Activated naive CD4-positive, alpha-beta T cell treated with anti-CD3 and anti-CD28 coated beads, Interleukin-2, amount 50 U/mL, for 24 hours (primary cell): ENCODE measurements around the gene RALGPS2.

Experiments used
- H3K27ac Mint-ChIP-seq: one replicate; pipeline ENCODE4 v1.8.0; 2021; ENCODE audit warnings: mild to moderate bottlenecking, mixed read lengths
- H3K27me3 Mint-ChIP-seq: one replicate; pipeline ENCODE4 v1.8.0; 2021; ENCODE audit warnings: mixed read lengths
- H3K36me3 Mint-ChIP-seq: one replicate; pipeline ENCODE4 v1.8.0; 2021; ENCODE audit warnings: mixed read lengths
- H3K4me1 Mint-ChIP-seq: one replicate; pipeline ENCODE4 v1.8.0; 2021; ENCODE audit warnings: mixed read lengths
- H3K4me3 Mint-ChIP-seq: one replicate; pipeline ENCODE4 v1.8.0; 2021; ENCODE audit warnings: mild to moderate bottlenecking, mixed read lengths
- H3K9me3 Mint-ChIP-seq: one replicate; pipeline ENCODE4 v1.8.0; 2021; ENCODE audit warnings: mixed read lengths

The RALGPS2 gene, protein sequence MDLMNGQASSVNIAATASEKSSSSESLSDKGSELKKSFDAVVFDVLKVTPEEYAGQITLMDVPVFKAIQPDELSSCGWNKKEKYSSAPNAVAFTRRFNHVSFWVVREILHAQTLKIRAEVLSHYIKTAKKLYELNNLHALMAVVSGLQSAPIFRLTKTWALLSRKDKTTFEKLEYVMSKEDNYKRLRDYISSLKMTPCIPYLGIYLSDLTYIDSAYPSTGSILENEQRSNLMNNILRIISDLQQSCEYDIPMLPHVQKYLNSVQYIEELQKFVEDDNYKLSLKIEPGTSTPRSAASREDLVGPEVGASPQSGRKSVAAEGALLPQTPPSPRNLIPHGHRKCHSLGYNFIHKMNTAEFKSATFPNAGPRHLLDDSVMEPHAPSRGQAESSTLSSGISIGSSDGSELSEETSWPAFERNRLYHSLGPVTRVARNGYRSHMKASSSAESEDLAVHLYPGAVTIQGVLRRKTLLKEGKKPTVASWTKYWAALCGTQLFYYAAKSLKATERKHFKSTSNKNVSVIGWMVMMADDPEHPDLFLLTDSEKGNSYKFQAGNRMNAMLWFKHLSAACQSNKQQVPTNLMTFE

DNA sequence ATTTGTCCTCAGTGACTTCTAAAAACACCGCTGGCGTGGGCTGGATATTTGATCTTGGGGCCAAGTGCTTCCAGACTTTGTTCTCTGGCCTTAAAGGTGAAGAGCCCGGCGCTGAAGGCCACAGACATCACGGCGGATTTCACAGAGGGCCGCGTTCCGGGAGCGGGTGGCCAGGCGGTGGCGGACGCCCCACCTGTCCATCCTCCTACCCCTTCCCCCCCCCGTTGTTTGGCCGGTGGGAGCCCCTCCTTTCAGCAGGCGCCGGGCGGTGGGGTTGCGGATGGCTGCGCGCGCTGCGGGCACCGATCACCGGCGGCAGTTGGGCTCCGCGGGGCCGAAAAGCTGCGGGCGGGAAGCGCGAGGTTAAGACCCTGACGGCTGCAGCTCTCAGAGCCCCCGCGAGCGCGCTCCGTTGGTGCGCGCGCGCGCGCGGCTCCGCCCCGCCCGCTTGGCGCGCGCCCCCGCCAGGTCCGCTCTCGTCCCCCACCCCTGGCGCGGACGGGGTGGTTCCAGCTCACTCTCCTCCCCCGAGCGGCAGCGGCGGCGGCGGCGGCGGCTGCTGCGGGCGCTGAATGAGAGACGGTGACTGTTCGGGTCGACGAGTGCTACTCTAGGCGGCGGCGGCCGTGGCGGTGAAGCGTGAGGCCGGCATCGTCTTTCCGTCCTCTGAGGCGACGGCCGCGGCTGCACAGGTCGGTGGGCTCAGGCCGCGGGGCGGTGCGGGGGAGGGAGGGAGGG, at the start of gene RALGPS2:
Gene RALGPS2 (plus strand): TSS at position 517 of the 738 bp plus-strand sequence. CDS start 51,521 bp downstream, outside the sequence.
- no peaks in the 10 kb centered on the region for H3K27me3 Mint-ChIP-seq
- H3K9me3 Mint-ChIP-seq: no peaks in the 10 kb centered on the region
- peak within 1 kb of the TSS; percentile 88 for H3K4me3 Mint-ChIP-seq
- H3K36me3 Mint-ChIP-seq: no peaks in the 10 kb centered on the region
- peak within 1 kb of the TSS; percentile 81 for H3K27ac Mint-ChIP-seq
- H3K4me1 Mint-ChIP-seq: peaks cover 24% of the 10 kb centered on the region

DNA sequence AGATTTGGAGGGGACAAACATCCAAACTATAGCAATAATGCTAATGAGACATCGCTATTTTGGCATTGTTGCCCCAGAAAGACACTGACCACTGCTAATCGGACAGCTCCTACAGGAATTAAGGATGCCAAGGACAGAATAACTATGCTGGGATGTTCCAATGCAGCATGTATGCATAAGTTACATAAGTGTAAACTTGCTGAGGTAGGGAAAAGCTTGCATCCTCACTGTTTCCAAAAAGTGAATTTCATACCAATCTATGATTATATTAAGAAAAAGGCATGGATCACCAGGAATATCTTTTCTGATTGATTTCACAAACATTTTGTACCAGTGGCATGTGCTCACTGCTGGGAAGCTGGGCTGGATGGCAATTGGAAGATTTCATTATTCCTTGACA, 45.8 kb upstream of the RALGPS2 start:
- Mint-ChIP-seq H3K27me3 (no peaks in the 10 kb centered on the region), H3K4me3 (no peak overlapping the region), H3K9me3 (no peaks in the 10 kb centered on the region), H3K27ac (no peak overlapping the region), H3K4me1 (no peaks in the 10 kb centered on the region), H3K36me3 (peaks cover 1% of the 10 kb centered on the region)

DNA sequence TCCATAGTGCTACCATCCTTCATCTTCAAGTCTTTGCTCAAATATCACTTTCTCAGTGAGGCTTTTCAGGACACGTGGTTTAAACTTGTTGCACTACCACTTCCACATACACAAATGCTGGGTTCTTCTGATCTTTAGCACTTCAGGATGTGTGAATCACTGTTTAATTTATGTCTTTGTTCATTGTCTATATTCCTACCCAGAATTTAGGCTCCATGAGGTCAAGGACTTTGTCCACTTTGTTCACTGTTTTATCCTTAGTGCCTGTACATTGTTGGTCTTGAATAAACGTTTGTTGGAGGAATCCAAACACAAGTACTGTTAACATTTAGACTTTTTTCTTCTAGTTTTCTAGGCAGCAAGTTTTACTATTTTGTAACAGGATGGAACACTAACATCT, 42.6 kb upstream of the RALGPS2 start:
- Mint-ChIP-seq H3K4me1 (no peaks in the 10 kb centered on the region), H3K4me3 (no peak overlapping the region), H3K9me3 (no peaks in the 10 kb centered on the region), H3K27ac (no peak overlapping the region), H3K36me3 (no peaks in the 10 kb centered on the region), H3K27me3 (no peaks in the 10 kb centered on the region)

DNA sequence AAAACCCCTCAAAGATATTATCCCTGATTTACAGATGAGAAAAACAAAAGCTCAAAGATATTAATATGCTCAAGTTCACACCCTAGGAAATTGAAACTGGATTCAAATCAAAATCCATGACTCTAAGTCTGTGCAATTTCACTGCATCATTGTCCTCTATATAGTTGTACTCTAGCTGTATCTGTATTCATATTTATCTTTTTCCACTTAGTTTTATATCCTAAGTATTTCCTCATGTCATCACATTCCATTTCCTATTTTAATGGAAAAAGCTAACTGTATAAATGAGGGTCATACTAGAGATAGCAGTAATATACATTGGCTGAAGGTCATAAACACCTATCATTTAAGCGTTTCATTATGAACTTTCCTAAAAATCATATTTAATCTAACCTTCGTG, 42.2 kb upstream of the RALGPS2 start:
- Mint-ChIP-seq H3K4me3 (no peak overlapping the region), H3K36me3 (no peaks in the 10 kb centered on the region), H3K9me3 (no peaks in the 10 kb centered on the region), H3K27ac (no peak overlapping the region), H3K4me1 (no peaks in the 10 kb centered on the region), H3K27me3 (no peaks in the 10 kb centered on the region)

DNA sequence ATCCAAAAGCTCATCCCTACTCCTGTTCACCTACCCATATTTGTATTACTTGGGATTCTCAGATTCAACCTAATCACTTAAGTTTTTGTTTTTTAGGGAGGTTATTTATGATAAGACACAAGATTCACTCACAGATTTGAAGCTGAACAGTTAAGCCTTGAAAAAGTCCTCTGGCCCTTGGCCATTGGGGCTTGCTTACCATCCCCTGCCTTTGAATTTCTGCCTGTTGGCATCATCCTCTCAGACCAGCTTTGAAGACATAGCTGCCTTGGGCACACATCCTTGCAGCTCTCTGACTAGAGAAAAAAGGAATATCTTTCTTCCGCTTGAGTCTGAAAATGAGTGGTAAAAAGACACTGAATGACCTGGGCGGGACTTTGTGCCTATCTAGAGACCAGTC, 41.8 kb upstream of the RALGPS2 start:
- H3K27me3 Mint-ChIP-seq: no peaks in the 10 kb centered on the region
- no peak overlapping the region for H3K27ac Mint-ChIP-seq
- H3K36me3 Mint-ChIP-seq: no peaks in the 10 kb centered on the region
- no peaks in the 10 kb centered on the region for H3K9me3 Mint-ChIP-seq
- no peaks in the 10 kb centered on the region for H3K4me1 Mint-ChIP-seq
- H3K4me3 Mint-ChIP-seq: no peak overlapping the region

DNA sequence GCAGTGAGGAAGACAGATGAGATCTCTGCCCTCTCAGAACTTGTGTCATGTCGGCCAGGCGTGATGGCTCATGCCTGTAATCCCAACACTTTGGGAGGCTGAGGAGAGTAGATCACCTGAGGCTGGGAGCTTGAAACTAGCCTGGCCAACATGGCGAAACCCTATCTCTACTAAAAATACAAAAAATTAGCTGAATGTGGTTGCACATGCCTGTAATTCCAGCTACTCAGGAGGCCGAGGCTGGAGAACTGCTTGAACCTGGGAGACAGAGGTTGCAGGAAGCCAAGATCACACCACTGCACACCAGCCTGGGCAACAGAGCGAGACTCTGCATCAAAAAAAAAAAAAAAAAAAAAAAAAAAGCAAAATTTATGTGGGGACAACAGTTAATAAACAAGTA, 40.9 kb upstream of the RALGPS2 start:
- H3K27ac Mint-ChIP-seq: no peak overlapping the region
- H3K36me3 Mint-ChIP-seq: no peaks in the 10 kb centered on the region
- H3K27me3 Mint-ChIP-seq: no peaks in the 10 kb centered on the region
- H3K9me3 Mint-ChIP-seq: no peaks in the 10 kb centered on the region
- no peak overlapping the region for H3K4me3 Mint-ChIP-seq
- no peaks in the 10 kb centered on the region for H3K4me1 Mint-ChIP-seq

DNA sequence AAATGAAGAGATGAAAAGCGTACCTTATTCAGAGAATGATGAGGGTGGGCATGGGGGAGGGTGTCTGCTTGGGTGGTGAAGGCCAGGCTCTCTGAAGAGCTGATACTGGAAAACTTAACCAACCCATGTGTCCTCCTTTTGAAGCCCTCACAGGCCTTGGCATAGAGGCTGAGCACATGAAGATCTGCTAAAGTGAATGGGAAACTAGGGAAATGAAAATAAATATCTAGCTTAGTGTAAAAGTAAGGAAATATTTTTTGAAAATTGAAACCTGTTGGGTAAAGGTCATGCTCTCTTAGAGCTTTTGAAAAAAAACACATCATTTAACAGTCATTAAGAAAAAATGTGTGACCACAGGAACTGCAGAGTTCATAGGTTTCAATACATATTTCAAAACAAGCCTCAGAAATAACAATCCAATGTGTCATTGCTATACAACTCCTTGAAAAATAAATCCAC, 40.5 kb upstream of the RALGPS2 start:
- H3K4me1 Mint-ChIP-seq: no peaks in the 10 kb centered on the region
- H3K27me3 Mint-ChIP-seq: no peaks in the 10 kb centered on the region
- no peak overlapping the region for H3K27ac Mint-ChIP-seq
- no peaks in the 10 kb centered on the region for H3K36me3 Mint-ChIP-seq
- no peaks in the 10 kb centered on the region for H3K9me3 Mint-ChIP-seq
- no peak overlapping the region for H3K4me3 Mint-ChIP-seq

DNA sequence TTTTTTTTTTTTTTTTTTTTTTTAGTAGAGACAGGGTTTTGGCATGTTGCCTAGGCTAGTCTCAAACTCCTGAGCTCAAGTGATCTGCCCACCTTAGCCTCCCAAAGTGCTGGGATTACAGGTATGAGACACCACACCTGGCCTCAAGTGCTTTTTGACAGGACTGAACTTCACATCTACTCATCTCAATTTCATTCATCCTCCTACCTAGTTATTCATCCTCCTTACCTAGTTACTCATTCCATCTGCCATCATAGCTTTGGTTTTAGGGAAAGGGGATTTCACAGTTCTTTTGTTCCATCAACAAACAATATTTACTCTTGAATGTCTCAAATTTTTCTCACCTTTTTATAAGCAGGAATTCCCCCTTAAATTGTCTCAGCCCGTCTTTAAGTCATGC, 38.6 kb upstream of the RALGPS2 start:
- Mint-ChIP-seq H3K4me3 (no peak overlapping the region), H3K4me1 (no peaks in the 10 kb centered on the region), H3K9me3 (no peaks in the 10 kb centered on the region), H3K27me3 (no peaks in the 10 kb centered on the region), H3K36me3 (no peaks in the 10 kb centered on the region), H3K27ac (no peak overlapping the region)

DNA sequence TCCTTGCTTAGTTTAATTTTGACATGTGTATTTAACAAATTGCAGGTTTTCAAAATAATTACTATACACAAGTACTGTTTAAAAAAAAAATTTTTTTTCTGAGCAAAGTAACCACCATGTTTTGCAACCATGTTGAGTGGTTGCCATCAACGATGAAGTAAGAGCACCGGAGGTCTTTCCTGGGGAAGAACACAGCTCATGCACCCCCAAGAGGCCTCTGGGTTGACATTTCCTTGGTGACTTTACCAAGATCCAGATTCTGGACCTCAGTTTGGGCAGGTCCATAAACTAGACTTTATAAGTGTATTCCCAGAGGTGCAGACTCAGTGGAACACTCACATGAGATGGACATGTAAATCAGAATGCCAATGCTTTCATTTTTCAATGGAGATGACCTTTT, 36.8 kb upstream of the RALGPS2 start:
- Mint-ChIP-seq H3K4me1 (no peaks in the 10 kb centered on the region), H3K27me3 (no peaks in the 10 kb centered on the region), H3K4me3 (no peak overlapping the region), H3K36me3 (no peaks in the 10 kb centered on the region), H3K27ac (no peak overlapping the region), H3K9me3 (no peaks in the 10 kb centered on the region)

DNA sequence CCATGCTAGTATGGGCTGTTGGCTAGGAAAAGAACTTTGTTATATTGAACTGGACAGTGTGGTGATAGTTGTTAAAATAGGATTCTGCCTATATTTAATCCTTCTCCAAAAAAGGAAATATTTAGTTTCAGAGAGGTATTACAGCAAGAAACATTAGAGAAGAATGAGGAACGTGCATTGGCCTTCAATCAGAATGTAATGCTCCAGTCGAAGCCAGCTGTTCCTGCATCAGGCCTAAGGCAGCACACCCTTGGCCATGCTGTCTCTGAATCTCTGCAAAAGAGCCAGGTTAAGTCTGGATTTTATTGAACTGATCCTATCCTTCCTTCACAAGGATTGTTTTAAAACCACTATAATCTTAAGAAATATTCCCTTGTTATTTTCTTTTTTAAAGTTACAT, 35.3 kb upstream of the RALGPS2 start:
- H3K4me1 Mint-ChIP-seq: no peaks in the 10 kb centered on the region
- no peaks in the 10 kb centered on the region for H3K36me3 Mint-ChIP-seq
- no peak overlapping the region for H3K4me3 Mint-ChIP-seq
- H3K27ac Mint-ChIP-seq: no peak overlapping the region
- no peaks in the 10 kb centered on the region for H3K9me3 Mint-ChIP-seq
- no peaks in the 10 kb centered on the region for H3K27me3 Mint-ChIP-seq

DNA sequence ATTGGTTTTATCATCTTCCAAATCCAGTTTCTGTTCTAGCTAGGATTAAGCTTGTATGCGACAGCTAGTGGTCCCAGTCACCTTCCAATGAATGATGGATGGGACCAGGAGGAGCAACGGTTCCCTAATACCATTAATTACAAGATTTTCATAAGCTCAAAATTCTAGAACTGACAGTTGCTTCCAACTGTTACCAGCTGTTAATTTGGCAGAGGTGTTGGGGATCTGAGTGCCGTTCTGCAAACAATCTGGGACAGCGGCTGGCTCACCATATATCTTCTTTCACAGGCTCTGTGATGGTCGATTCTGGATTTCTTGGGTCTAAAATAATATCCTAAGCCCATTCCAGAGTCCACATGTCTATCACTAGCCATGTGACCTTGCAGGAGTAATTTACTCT, 34.5 kb upstream of the RALGPS2 start:
- no peak overlapping the region for H3K4me3 Mint-ChIP-seq
- H3K9me3 Mint-ChIP-seq: no peaks in the 10 kb centered on the region
- H3K27me3 Mint-ChIP-seq: no peaks in the 10 kb centered on the region
- no peak overlapping the region for H3K27ac Mint-ChIP-seq
- H3K4me1 Mint-ChIP-seq: no peaks in the 10 kb centered on the region
- H3K36me3 Mint-ChIP-seq: no peaks in the 10 kb centered on the region

DNA sequence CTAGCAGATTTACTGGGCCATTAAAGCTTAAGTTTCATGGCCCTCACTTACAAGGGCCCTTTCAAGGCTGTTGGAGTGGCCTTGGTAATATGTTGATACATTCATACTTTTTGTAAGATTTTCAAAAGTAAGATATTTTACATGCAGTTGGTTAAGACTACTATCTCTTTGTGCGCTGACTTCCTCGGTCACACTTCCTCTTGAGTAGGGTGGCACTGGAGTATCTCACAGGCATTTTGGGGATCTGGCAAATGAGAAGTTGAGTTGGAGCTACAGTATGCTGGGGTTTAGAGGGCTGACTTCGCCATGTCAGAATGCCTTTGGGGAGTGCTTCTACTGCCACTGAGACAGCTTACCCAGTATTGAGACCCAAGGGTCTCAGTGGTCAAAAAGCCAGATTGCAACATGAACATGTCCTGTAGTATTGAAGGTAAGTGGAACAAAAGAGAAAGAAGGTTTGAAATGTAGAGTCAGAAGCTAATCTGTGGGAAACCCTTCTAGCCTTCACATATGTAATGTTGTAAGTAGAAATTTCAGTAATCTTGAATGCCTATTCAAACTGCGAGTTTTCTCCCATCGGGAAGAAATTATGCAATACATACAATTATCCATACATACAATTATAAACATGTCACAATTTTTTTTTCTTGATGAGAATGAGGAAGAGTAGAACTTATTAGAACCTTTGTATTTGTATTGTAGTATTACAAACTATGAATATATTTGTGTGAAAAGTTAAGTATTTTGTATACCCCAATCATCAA, 32.3 kb upstream of the RALGPS2 start:
- no peaks in the 10 kb centered on the region for H3K27me3 Mint-ChIP-seq
- no peak overlapping the region for H3K4me3 Mint-ChIP-seq
- H3K27ac Mint-ChIP-seq: no peak overlapping the region
- no peaks in the 10 kb centered on the region for H3K9me3 Mint-ChIP-seq
- no peaks in the 10 kb centered on the region for H3K36me3 Mint-ChIP-seq
- H3K4me1 Mint-ChIP-seq: no peaks in the 10 kb centered on the region

DNA sequence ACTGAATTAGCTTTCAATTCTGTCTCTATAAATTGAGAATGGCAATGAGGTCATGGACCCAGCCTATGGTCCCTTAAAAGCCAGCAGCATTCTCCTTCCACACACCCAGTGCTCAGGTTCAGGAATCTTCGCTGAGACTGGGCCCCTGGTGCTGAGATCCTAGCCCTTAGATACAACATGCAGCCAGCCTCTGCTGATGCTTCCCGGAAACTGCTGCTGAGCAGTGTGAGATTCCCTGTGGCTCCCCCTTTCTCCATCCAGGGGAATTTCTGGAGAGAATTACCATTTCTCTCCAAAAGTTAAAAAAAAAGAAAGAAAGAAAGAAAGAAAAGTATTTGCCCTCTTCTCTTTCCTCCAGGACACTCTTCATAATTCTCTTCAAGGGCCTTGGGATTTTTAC, 31.7 kb upstream of the RALGPS2 start:
- Mint-ChIP-seq H3K27me3 (no peaks in the 10 kb centered on the region), H3K9me3 (no peaks in the 10 kb centered on the region), H3K4me1 (no peaks in the 10 kb centered on the region), H3K36me3 (no peaks in the 10 kb centered on the region), H3K4me3 (no peak overlapping the region), H3K27ac (no peak overlapping the region)

DNA sequence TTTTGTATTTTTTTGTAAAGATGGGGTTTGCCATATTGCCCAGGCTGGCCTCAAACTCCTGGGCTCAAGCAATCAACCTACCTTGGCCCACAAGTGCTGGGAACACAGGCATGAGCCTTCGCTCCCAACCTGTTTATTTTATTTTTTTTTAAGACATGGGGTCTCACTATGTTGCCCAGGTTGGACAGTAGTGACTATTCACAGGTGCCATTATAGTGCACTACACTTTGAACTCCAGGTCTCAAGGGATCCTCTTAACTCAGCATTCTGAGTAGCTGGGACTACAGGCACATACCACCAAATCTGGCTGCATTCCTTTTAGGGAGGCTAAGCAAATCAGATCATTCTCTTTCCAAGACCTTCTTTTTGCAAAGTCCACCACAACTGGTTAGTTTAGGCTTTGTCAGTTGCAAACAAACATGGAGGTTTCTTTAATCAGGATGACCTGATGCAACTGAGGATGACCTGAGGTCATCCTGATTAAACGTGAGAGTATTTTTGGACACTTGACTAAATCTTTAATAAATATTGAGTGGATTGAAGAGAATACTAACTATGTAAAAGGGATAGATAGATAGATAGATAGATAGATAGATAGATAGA, 30.0 kb upstream of the RALGPS2 start:
- no peaks in the 10 kb centered on the region for H3K9me3 Mint-ChIP-seq
- H3K27me3 Mint-ChIP-seq: peaks cover under 1% of the 10 kb centered on the region
- H3K36me3 Mint-ChIP-seq: no peaks in the 10 kb centered on the region
- no peaks in the 10 kb centered on the region for H3K4me1 Mint-ChIP-seq
- H3K27ac Mint-ChIP-seq: no peak overlapping the region
- H3K4me3 Mint-ChIP-seq: no peak overlapping the region

DNA sequence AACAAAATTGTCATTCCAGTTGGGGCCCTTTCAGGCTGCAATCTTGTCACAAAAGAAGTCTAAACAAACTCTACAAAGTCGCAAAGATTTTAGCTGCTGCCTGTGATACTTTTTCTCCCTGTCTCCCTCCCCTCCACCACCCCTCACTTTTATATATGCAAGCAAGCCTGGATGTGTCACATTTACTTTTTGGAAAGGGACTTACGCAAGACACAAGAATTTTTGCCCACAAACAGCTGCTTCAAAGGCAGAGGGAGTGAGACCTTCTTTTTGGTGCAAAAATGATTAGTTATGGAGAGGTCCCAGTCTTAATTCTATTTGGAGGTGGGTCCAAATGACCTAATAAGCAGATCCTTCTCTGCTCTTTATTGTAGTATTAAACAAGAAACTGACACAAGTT, 22.9 kb upstream of the RALGPS2 start:
- H3K4me1 Mint-ChIP-seq: no peaks in the 10 kb centered on the region
- H3K9me3 Mint-ChIP-seq: no peaks in the 10 kb centered on the region
- peaks cover 11% of the 10 kb centered on the region for H3K27me3 Mint-ChIP-seq
- H3K27ac Mint-ChIP-seq: no peak overlapping the region
- H3K36me3 Mint-ChIP-seq: no peaks in the 10 kb centered on the region
- no peak overlapping the region for H3K4me3 Mint-ChIP-seq
